NCI-H2227 treated with DMSO at 0.1 percent for 48 hours (cell line): ENCODE data around the gene ZNF837.
"Not testable (repeated sequence)": the region's sequence is repeated elsewhere in the genome, so short reads cannot be mapped to it uniquely, and the experiment has no call there.

Experiments
- DNase-seq: peaks from one replicate; lab custom pipeline; 2025; lab: John Stamatoyannopoulos, UW

Gene ZNF837

DNA sequence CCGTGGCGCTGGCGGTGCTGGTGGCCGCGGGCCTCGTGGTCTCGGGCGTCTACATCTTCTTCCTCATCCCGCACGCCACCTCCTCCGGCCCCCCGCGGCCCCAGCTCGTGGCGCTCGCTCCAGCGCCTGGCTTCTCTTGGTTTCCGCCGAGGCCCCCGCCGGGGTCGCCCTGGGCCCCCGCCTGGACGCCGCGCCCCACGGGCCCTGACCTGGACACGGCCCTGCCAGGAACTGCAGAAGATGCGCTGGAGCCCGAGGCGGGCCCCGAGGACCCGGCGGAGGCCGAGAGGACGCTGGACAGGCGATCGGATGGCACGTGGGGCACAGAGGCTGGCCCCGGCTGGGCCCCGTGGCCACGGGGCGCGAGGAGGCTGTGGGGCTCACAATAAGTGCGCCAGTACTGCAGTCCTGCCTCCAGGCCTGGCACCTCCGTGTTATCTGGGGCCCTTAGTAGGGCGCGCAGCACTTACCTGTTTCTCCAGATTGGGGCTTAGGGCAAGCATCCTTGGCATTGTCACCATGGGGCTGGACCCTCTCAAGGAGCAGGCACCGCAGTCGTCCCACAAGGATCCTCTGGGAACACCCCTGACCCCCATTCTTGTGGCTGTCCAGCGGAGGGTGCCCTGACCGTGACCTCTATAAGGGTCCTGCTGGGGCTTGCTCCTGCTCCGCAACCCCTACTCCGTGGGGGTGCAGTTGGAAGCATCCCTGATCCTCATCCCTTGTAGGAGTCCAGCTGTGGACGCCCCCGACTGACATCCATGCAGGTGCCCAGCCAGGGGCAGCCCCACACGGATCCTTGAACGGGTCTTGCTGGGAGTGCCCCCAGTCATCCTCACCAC, 16.1 kb upstream of the ZNF837 start:
- no peak for DNase-seq

DNA sequence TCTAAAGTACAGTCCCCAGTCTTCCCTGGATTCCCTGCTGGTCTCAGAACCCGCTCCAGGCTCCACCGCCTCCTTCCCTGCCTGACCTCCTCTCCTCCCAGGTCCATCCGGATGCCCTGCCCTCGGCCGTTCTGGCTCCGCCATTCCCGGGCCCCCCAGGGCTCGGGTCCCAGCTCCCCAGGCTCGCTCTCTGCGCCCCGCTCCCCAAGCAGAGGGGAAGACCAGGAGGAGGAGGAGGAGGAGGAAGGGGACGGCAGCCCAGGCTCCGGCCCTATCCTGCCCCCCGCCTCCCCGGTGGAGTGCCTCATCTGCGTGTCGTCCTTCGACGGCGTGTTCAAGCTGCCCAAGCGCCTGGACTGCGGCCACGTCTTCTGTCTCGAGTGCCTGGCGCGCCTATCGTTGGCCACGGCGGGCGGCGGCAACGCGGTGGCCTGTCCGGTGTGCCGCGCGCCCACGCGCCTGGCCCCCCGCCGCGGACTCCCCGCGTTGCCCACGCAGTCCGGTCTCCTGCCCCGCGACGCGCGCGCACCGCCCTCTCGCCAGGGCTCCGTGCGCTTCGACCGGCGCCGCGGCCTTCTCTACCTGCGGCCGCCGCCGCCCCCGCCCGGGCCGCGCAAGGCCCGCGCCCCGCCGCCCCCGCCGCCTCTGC, 15.3 kb upstream of the ZNF837 start:
- no peak for DNase-seq

GRCh38 chr19:58395220-58395978, 14.6 kb upstream of the ZNF837 start, which contains the start of gene RNF225:
Gene RNF225 (plus strand): TSS chr19:58395656. CDS start chr19:58396090, 434 bp downstream.
- no peak for DNase-seq

DNA sequence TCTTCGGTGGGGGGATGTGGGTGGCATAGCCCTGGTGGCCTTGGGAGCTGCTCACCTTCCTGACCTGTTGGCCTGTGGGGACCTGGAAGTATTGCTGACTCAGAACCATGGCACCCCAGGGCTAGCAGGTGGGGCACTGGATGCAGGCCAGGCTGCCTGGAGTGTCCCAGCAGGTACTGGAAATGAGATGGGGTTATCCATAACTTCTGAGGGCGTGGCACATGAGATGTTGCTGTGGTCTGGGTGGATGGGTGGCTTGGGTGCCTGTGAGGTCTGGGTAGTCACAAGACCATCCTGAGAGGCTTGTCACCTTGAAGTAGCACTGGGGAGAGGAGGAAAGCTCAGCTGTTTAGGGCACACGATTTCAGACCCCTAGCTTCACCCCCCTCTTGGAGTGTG, 14.0 kb upstream of the ZNF837 start:
- no peak for DNase-seq

GRCh38 chr19:58393725-58394033, 12.8 kb upstream of the ZNF837 start:
- DNase-seq, result no peak

DNA sequence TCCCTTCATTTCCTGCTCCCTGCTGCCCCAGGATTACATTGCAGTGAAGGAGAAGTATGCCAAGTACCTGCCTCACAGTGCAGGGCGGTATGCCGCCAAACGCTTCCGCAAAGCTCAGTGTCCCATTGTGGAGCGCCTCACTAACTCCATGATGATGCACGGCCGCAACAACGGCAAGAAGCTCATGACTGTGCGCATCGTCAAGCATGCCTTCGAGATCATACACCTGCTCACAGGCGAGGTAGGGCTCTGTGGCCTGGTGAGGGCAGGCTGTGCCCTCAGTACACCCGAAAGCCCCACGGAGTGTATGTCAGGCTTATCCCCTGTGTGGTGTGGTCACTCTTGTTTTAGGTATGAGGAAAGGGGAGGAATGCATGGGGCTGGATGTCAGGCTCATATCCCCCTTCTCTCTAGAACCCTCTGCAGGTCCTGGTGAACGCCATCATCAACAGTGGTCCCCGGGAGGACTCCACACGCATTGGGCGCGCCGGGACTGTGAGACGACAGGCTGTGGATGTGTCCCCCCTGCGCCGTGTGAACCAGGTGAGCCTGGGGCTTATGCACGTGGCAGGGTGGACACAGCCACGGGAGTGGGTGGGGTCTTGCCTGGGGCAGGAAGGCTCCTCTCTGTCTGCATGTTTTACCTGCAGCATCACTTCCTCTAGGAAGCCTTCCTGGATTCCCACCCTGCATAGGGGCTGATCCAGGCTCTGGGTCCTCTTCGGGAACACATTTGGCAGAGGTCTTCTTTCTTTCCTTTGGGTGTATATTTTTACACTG, 12.3 kb upstream of the ZNF837 start:
- DNase-seq, result no peak

GRCh38 chr19:58388175-58388526, 7.3 kb upstream of the ZNF837 start:
- DNase-seq, result no peak

DNA sequence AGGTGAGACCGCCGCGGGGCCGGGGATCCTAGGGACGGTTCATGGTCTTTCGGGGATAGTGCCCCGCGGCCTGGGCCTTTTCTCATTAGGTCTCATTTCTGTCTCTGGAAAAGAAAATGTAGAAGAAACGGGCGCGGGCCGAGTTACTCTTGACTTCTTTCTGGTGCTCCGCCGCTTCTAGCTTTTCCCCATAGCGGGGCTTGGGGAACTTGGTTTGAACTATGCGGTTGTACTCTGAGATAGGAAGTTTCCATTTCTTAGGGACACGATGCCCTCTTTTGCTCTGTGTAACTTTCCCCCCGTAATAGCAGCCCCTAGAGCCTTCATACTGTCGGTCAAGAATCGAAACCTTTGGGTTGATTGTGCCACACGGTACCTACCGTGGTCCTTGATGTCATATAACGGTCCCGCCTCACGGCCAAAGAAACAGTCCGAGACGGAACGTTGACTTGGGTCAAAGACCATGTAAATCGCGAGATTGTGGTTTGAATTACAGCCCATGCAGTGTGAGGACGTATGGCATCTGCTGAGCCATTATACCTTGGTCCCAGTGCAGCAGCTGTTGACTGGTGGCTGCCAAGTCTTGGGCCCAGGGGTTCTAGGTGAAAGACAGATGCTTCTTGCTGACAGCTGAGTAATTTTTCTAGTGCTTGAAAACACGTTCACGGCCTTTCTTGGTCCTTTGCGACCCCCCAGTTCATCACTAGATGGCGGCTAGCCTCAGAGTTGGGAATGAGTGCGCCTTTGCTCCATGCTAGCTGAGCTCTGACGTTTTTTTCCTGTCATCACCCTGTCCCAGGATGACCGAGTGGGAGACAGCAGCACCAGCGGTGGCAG, 6.7 kb upstream of the ZNF837 start:
- DNase-seq, result peak; percentile 52

DNA sequence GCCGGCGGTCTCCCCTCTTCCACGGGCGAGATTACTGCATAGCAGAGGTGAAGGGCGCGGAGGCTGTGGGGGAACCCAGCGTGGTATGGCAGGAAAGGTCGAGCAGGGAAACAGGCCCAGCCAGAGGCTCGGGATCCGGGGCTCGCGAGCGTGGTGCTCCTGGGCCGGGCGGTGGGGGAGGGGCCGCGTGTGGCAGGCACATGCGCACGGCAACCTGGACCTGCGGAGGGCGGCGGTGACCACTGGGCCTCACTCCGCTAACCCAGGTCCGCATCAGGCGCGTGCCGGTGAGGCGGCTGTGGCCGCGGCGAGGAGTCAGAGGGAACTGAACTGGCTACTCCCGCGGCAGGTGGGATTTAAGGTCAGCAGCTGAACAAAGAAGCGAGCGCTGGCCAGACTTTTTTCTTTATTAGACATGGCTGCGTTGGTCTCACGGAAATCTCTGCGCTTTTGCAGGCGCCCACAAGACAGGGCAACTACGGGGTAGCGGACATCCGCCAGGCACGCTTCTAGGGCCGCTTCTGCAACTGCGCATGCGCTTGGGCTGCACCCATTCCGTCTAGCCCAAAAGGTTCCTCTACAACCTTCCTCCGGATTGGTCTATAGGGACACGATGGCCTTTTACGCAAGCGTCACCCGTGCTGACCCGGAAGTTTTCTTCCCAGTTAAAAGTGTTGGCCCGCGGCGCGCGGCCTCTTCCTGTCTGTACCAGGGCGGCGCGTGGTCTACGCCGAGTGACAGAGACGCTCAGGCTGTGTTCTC, 5.9 kb upstream of the ZNF837 start, which contains the start of gene RPS5:
Gene RPS5, plus strand, starts transcription at position 694 of the 762 bp plus-strand sequence. CDS start 869 bp downstream, outside the sequence.
- DNase-seq, result peak; percentile 100

- no peak for DNase-seq
These were observed 5.2 kb upstream of the ZNF837 start for GRCh38 chr19:58385891-58386575.

DNA sequence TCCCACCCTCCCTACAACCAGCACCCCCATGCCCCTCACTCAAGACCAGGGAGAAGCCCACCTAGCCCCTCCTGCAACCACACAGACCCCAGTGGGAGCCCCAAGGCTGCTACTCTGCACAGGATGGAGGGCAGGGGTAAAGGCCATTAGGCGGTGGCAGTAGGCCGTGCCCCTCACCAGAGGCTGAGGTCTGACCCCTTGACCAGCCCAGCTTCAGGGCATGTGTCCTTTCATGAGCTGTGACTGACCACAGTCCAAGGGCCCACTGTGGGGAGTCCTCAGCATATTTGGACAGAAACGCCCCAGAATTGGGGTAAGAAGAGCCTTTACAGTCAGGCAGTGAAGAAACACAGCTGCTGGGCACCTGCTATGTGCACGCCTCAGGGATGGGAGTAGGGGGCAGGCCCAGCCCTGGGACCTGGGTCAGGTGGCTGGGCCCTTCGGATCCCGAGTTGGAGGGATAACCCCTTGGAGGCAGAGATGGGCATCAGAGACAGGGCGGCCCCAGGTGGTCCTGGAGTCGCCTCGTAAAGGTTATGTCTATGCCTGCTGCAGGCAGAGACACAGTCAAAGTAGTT, 4.6 kb upstream of the ZNF837 start:
- no peak for DNase-seq

- no peak for DNase-seq
These were observed 2.3 kb upstream of the ZNF837 start for GRCh38 chr19:58382997-58383603.

GRCh38 chr19:58381460-58382212, 806 bp upstream of the ZNF837 start:
- DNase-seq, result no peak

- no peak for DNase-seq
These were observed 681 bp downstream of the ZNF837 start for GRCh38 chr19:58380037-58380661.

GRCh38 chr19:58379246-58379645, 1.6 kb downstream of the ZNF837 start:
- no peak for DNase-seq

- DNase-seq, result not testable (repeated sequence)
These were observed 4.1 kb downstream of the ZNF837 start for GRCh38 chr19:58376724-58377123.

GRCh38 chr19:58374200-58374599, 6.6 kb downstream of the ZNF837 start:
- DNase-seq, result no peak
